ENCODE measurements around the gene TP53RK.

The TP53RK gene

GRCh38 chr20:46689082-46689753 lies at the start of gene TP53RK:
Gene TP53RK, minus strand, starts transcription at chr20:46689444. Its CDS starts 30 bp downstream, at chr20:46689414.
- TF ChIP-seq CTCF (IDR thresholded peaks at IDR 0.05; ENCODE audit: extremely low read depth, missing control alignments), result no peak
- DNase-seq (ENCODE audit: low spot score), result peak; percentile 99

GRCh38 chr20:46735436-46735835 lies 46.2 kb upstream of the TP53RK start:
- no peak for TF ChIP-seq CTCF (IDR thresholded peaks at IDR 0.05; ENCODE audit: extremely low read depth, missing control alignments)
- no peak for DNase-seq (ENCODE audit: low spot score)

GRCh38 chr20:46731770-46732169 lies 42.5 kb upstream of the TP53RK start:
- DNase-seq (ENCODE audit: low spot score), result no peak
- no peak for TF ChIP-seq CTCF (IDR thresholded peaks at IDR 0.05; ENCODE audit: extremely low read depth, missing control alignments)

GRCh38 chr20:46725186-46726165 lies 36.2 kb upstream of the TP53RK start:
- no peak for TF ChIP-seq CTCF (IDR thresholded peaks at IDR 0.05; ENCODE audit: extremely low read depth, missing control alignments)
- DNase-seq (ENCODE audit: low spot score), result no peak

GRCh38 chr20:46724343-46724959 lies 35.2 kb upstream of the TP53RK start:
- TF ChIP-seq CTCF (IDR thresholded peaks at IDR 0.05; ENCODE audit: extremely low read depth, missing control alignments), result no peak
- no peak for DNase-seq (ENCODE audit: low spot score)

- no peak for TF ChIP-seq CTCF (IDR thresholded peaks at IDR 0.05; ENCODE audit: extremely low read depth, missing control alignments)
- DNase-seq (ENCODE audit: low spot score), result no peak
Observed at GRCh38 chr20:46723039-46723438, 33.8 kb upstream of the TP53RK start.

GRCh38 chr20:46722450-46722849 lies 33.2 kb upstream of the TP53RK start:
- DNase-seq (ENCODE audit: low spot score), result no peak
- no peak for TF ChIP-seq CTCF (IDR thresholded peaks at IDR 0.05; ENCODE audit: extremely low read depth, missing control alignments)
